ENCODE results near the gene HMGCLL1. TPM values are rescaled to one million over a fixed set of nuclear protein-coding genes. Genes with fewer than 3 reads are reported as not detected.

Gene HMGCLL1
- total RNA-seq, 4 donors from 2014 or later = 0.31 to 2.3 (median 1.3) TPM

- Histone ChIP-seq H3K9me3 (no peaks in the 10 kb centered on the region), H3K4me3 (no peak overlapping the region), H3K36me3 (no peaks in the 10 kb centered on the region), H3K27ac (no peak overlapping the region), H3K27me3 (no peaks in the 10 kb centered on the region), H3K4me1 (no peaks in the 10 kb centered on the region)
- TF ChIP-seq POLR2AphosphoS5 (IDR thresholded peaks at IDR 0.05) = no peak
- 72 to 93% methylated on average over 3 of the region's 3 CpGs for WGBS, 2 donors (ENCODE audit: low coverage in 1 of 2)
- no peak for ATAC-seq
Observed at GRCh38 chr6:55388211-55388610, 190.8 kb downstream of the HMGCLL1 start.

All from gastroesophageal sphincter (tissue), 4 donors.